ENCODE data around the gene PLEKHH2. TPM values are rescaled to one million over a fixed set of nuclear protein-coding genes. Genes with fewer than 3 reads are reported as not detected.
A peak's percentile ranks its signal among the peaks of the same experiment; 100 is the strongest.

Gene PLEKHH2
- total and polyA plus RNA-seq, 12 donors, result 1.9 to 18.3 (median 5.9) TPM

DNA sequence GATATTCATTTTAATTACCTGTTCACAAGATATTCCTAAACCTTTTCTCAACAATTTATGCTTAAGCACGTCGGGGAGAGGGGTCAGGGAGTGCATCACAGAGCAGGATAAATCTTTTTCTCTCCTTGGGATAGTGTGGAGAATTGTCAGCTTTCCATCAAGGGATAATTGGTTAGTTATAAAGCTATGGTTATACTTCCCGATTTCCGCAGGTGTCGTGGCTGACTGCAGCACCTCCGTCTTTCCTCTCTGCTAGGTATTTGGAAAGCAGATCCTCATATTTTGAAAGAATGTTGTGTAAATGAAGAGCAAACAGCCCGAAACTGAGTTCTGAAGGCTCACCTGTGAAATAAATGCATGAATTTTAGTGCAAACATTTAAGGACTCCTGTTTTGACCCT lies 137.6 kb downstream of the PLEKHH2 start:
- Histone ChIP-seq H3K27ac (peak overlapping the region; percentile 55 to 94 (median 90)), H3K4me3 (peak overlapping the region in 3 of 4 donors; percentile 46 to 73 (median 66)), H3K36me3 (replicated peaks in 1 of 2) (no peaks in the 10 kb centered on the region), H3K4me1 (replicated peaks in 1 of 2) (peaks cover 4 to 9% of the 10 kb centered on the region in 2 donors), H3K9me3 (replicated peaks in 1 of 3) (no peaks in the 10 kb centered on the region), H3K27me3 (no peaks in the 10 kb centered on the region)
- TF ChIP-seq, protein P1, sequence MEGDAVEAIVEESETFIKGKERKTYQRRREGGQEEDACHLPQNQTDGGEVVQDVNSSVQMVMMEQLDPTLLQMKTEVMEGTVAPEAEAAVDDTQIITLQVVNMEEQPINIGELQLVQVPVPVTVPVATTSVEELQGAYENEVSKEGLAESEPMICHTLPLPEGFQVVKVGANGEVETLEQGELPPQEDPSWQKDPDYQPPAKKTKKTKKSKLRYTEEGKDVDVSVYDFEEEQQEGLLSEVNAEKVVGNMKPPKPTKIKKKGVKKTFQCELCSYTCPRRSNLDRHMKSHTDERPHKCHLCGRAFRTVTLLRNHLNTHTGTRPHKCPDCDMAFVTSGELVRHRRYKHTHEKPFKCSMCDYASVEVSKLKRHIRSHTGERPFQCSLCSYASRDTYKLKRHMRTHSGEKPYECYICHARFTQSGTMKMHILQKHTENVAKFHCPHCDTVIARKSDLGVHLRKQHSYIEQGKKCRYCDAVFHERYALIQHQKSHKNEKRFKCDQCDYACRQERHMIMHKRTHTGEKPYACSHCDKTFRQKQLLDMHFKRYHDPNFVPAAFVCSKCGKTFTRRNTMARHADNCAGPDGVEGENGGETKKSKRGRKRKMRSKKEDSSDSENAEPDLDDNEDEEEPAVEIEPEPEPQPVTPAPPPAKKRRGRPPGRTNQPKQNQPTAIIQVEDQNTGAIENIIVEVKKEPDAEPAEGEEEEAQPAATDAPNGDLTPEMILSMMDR (IDR thresholded peaks at IDR 0.05), result no peak
- TF ChIP-seq POLR2A (IDR thresholded peaks at IDR 0.05), result no peak
- 17 to 26% (median 22%) methylated on average over 7 of the region's 7 CpGs for WGBS, 4 donors
- intact Hi-C loops (cut with DNase I), result loop anchor here in 1 of 2 donors (10.0 kb wide), 1 partner anchor 140 kb away; the partner anchor contains the start of gene PLEKHH2
- no peak for DNase-seq

DNA sequence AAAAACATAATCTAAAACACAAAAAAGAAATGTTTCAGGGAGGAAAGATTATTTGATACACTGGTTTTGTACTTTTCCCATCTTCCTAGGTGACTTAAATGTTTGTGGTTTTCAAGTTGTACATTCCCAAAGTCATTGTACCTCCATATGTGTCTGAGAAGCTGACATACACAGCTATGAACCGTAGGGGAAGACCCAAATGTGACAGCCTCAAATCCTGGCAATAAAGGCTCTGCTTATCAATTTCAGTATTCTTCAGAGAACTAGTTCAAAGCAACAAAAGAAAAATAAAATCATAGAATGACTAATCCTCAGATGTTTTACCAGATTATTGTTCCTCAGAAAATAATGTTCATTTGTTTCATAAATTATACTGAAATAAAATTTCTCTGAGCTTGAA lies 139.3 kb downstream of the PLEKHH2 start:
- TF ChIP-seq, protein P1 (IDR thresholded peaks at IDR 0.05), result no peak
- Histone ChIP-seq H3K36me3 (replicated peaks in 1 of 2) (no peaks in the 10 kb centered on the region), H3K27me3 (no peaks in the 10 kb centered on the region), H3K4me3 (no peak overlapping the region), H3K27ac (no peak overlapping the region), H3K4me1 (replicated peaks in 1 of 2) (peaks cover 4 to 9% of the 10 kb centered on the region in 2 donors), H3K9me3 (replicated peaks in 1 of 3) (no peaks in the 10 kb centered on the region)
- intact Hi-C loops (cut with DNase I), result loop anchor here in 1 of 2 donors (10.0 kb wide), 1 partner anchor 142 kb away; the partner anchor contains the start of gene PLEKHH2
- 55 to 73% (median 64%) methylated on average over 1 of the region's 1 CpG for WGBS, 4 donors
- no peak for DNase-seq

DNA sequence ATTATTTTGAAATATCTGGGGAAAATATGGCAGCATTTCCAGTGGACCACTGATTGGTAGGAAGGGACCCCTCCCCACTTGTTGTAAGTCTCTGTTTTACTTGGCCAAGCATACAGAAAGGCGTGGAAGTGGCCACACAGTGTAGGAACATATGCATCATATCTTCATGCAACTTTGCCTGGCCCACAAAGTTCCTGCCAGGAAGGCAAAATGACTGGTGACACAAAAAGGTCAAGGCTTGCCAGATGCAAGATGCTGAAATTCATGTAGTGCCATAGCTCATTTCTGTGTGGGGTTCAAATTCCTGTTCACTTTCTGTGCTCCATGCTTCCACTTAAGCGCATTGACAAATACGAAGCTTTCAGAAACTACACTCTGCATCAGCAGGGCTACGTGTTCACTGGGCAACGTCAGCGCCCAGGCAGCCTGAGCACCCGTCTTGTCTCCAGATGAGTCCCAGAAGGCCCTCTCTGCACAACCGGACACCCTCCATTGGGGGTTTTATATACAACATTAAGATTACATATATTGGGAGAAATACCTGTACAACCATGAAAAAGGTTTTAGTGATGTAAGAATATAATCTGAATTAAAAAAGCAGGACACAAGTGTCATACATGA lies 140.4 kb downstream of the PLEKHH2 start:
- Histone ChIP-seq H3K27ac (no peak overlapping the region), H3K36me3 (replicated peaks in 1 of 2) (no peaks in the 10 kb centered on the region), H3K4me3 (no peak overlapping the region), H3K9me3 (replicated peaks in 1 of 3) (no peaks in the 10 kb centered on the region), H3K4me1 (replicated peaks in 1 of 2) (peaks cover 4 to 9% of the 10 kb centered on the region in 2 donors), H3K27me3 (no peaks in the 10 kb centered on the region)
- peak in 3 of 7 donors; percentile 16 to 18 (median 17) for DNase-seq
- WGBS, 4 donors, result 89 to 95% (median 91%) methylated on average over 8 of the region's 8 CpGs
- intact Hi-C loops (cut with DNase I), result loop anchor here in 1 of 2 donors (10.0 kb wide), 1 partner anchor 143 kb away; the partner anchor contains the start of gene PLEKHH2
- TF ChIP-seq, protein P1 (IDR thresholded peaks at IDR 0.05), result no peak
- no peak for TF ChIP-seq POLR2A (IDR thresholded peaks at IDR 0.05)

DNA sequence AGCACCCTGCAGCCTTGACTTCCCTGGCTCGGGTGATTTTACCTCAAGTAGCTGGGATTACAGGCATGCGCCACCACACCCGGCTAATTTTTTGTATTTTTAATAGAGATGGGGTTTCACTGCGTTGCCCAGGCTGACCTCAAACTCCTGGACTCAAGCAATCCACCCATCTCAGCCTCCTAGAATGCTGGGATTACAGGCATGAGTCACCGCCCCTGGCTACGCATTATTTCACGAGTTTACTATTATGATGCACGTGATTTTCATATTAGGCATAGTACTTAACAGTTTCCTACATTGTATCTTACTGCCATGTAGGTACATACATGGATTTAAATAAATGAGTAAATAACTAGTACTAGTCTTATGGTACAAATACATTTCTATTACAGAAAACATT lies 141.2 kb downstream of the PLEKHH2 start:
- 94 to 97% (median 95%) methylated on average over 8 of the region's 8 CpGs for WGBS, 4 donors
- Histone ChIP-seq H3K27ac (no peak overlapping the region), H3K36me3 (replicated peaks in 1 of 2) (no peaks in the 10 kb centered on the region), H3K4me3 (no peak overlapping the region), H3K4me1 (replicated peaks in 1 of 2) (peaks cover 4 to 9% of the 10 kb centered on the region in 2 donors), H3K9me3 (replicated peaks in 1 of 3) (no peaks in the 10 kb centered on the region), H3K27me3 (no peaks in the 10 kb centered on the region)
- intact Hi-C loops (cut with DNase I), result loop anchor here in 1 of 2 donors (10.0 kb wide), 1 partner anchor 143 kb away; the partner anchor contains the start of gene PLEKHH2
- TF ChIP-seq, protein P1 (IDR thresholded peaks at IDR 0.05), result no peak
- TF ChIP-seq POLR2A (IDR thresholded peaks at IDR 0.05), result no peak
- no peak for DNase-seq

All from adrenal gland (tissue), 12 donors.